Activated CD8-positive, alpha-beta memory T cell treated with anti-CD3 and anti-CD28 coated beads, Interleukin-2, amount 50 U/mL, for 24 hours (primary cell): ENCODE measurements around the gene KCTD19.

Source experiments
- DNase-seq: peaks from one replicate; pipeline ENCODE4 v3.0.0-alpha.2; 2020; ENCODE audit errors: extremely low read depth

KCTD19 gene

GRCh38 chr16:67283039-67283825, 43.3 kb downstream of the KCTD19 start:
- DNase-seq, result no peak

- no peak for DNase-seq
Observed at GRCh38 chr16:67282447-67282805, 44.1 kb downstream of the KCTD19 start.

- DNase-seq, result no peak
Observed at GRCh38 chr16:67281536-67282446, 44.8 kb downstream of the KCTD19 start.

GRCh38 chr16:67280090-67281015, 46.2 kb downstream of the KCTD19 start:
- no peak for DNase-seq

GRCh38 chr16:67279296-67280089, 47.0 kb downstream of the KCTD19 start, which contains the start of gene PLEKHG4:
Gene PLEKHG4 (plus strand): TSS chr16:67279532. CDS start chr16:67280045, 513 bp downstream.
- DNase-seq, result peak; percentile 47

- DNase-seq, result no peak
Observed at GRCh38 chr16:67278773-67279295, 47.7 kb downstream of the KCTD19 start.

- DNase-seq, result no peak
Observed at GRCh38 chr16:67277999-67278772, 48.4 kb downstream of the KCTD19 start.

GRCh38 chr16:67277294-67277998, 49.1 kb downstream of the KCTD19 start:
- no peak for DNase-seq

GRCh38 chr16:67275321-67275720, 51.2 kb downstream of the KCTD19 start:
- DNase-seq, result no peak

GRCh38 chr16:67271446-67271845, 55.1 kb downstream of the KCTD19 start:
- no peak for DNase-seq

GRCh38 chr16:67270931-67271338, 55.6 kb downstream of the KCTD19 start:
- DNase-seq, result no peak

- no peak for DNase-seq
Observed at GRCh38 chr16:67269766-67270165, 56.8 kb downstream of the KCTD19 start.

- no peak for DNase-seq
Observed at GRCh38 chr16:67268136-67268579, 58.4 kb downstream of the KCTD19 start.

- no peak for DNase-seq
Observed at GRCh38 chr16:67265834-67266233, 60.7 kb downstream of the KCTD19 start.

- DNase-seq, result no peak
Observed at GRCh38 chr16:67264866-67265265, 61.7 kb downstream of the KCTD19 start.

- no peak for DNase-seq
Observed at GRCh38 chr16:67264277-67264676, 62.3 kb downstream of the KCTD19 start.

GRCh38 chr16:67263201-67263600, 63.3 kb downstream of the KCTD19 start:
- DNase-seq, result no peak

GRCh38 chr16:67260426-67261063, 66.0 kb downstream of the KCTD19 start:
- DNase-seq, result no peak

- no peak for DNase-seq
Observed at GRCh38 chr16:67259705-67260104, 66.8 kb downstream of the KCTD19 start.
